Stomach (tissue), 4 donors: Measurements from ENCODE around the gene MRPS31.

Experiments used
- EP300 ChIP-seq: sonication (generic); formaldehyde crosslinking; IDR thresholded peaks from one replicate; pipeline ENCODE4 v1.6.1; 2017; ENCODE audit warnings: antibody characterized with exemption
- TF ChIP-seq, protein P1 (sequence below), 7 experiments: fragments of 450-650 bp in 4 of 7; fragments of 200-600 bp in 3 of 7; sonication (generic) in 3 of 7; IDR thresholded peaks; one replicate each; pipeline ENCODE4 v1.5.1; 2016 to 2019; ENCODE audit warnings: antibody characterized with exemption in 7 of 7, control low read depth in 2 of 7, mild to moderate bottlenecking in 1 of 7

DNA sequence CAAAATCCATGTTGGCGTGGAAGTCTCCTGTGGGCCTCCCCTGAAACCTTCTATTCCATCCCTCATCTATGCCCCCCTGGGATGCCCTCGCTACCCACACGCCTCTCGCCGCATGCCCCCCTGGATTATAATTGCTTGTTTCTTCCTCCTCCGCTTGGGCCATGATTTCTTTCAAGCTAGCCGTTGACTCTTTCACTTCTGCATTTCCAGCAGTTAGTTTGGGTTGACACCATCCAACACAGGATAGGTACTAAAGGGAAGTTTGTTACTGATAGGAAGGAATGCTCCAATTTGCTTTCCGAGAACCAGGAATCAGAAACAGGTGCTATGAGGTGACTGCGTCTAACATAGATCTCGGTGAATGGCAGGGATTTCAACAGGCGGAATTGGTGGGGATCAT, 10.7 kb upstream of the MRPS31 start:
- TF ChIP-seq, protein P1, sequence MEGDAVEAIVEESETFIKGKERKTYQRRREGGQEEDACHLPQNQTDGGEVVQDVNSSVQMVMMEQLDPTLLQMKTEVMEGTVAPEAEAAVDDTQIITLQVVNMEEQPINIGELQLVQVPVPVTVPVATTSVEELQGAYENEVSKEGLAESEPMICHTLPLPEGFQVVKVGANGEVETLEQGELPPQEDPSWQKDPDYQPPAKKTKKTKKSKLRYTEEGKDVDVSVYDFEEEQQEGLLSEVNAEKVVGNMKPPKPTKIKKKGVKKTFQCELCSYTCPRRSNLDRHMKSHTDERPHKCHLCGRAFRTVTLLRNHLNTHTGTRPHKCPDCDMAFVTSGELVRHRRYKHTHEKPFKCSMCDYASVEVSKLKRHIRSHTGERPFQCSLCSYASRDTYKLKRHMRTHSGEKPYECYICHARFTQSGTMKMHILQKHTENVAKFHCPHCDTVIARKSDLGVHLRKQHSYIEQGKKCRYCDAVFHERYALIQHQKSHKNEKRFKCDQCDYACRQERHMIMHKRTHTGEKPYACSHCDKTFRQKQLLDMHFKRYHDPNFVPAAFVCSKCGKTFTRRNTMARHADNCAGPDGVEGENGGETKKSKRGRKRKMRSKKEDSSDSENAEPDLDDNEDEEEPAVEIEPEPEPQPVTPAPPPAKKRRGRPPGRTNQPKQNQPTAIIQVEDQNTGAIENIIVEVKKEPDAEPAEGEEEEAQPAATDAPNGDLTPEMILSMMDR (IDR thresholded peaks at IDR 0.05): no peak
- TF ChIP-seq EP300: no peak
